Gastroesophageal sphincter (tissue), 3 donors: ENCODE measurements around the gene KPNA1.

Experiments
- CTCF ChIP-seq, 4 experiments: fragments of 200-600 bp in 2 of 4; fragments of 450-650 bp in 2 of 4; sonication (generic) in 1 of 4; IDR thresholded peaks; one replicate each; pipeline ENCODE4 v1.5.1; 2017 to 2019; ENCODE audit warnings: antibody characterized with exemption in 4 of 4, mild to moderate bottlenecking in 2 of 4, moderate library complexity in 2 of 4
- POLR2A ChIP-seq, 2 donors: fragments of 450-650 bp; IDR thresholded peaks; one replicate each; pipeline ENCODE4 v1.6.1; 2017; ENCODE audit warnings: antibody characterized with exemption in 2 of 2, mild to moderate bottlenecking in 2 of 2, moderate library complexity in 1 of 2
- POLR2AphosphoS5 ChIP-seq: sonication (generic); formaldehyde crosslinking; IDR thresholded peaks from one replicate; pipeline ENCODE4 v1.6.1; 2017; ENCODE audit warnings: antibody characterized with exemption

- TF ChIP-seq CTCF (IDR thresholded peaks at IDR 0.05) = no peak
- TF ChIP-seq POLR2A (IDR thresholded peaks at IDR 0.05) = no peak
- no peak for TF ChIP-seq POLR2AphosphoS5
Observed at GRCh38 chr3:122562923-122563716, 48.4 kb upstream of the KPNA1 start.
